Heart left ventricle (tissue), 13 donors: ENCODE data around the gene XXYLT1.

Source experiments
- POLR2A ChIP-seq, 2 donors: fragments of 450-650 bp; IDR thresholded peaks; one replicate each; pipeline ENCODE4 v1.6.1; 2017; ENCODE audit warnings: antibody characterized with exemption in 2 of 2, mild to moderate bottlenecking in 2 of 2, moderate library complexity in 2 of 2
- TF ChIP-seq, protein P1 (sequence below), 12 donors: fragments of 200-600 bp; sonication (generic) in 4 of 12; IDR thresholded peaks; one replicate each; pipeline versions ENCODE4 v1.5.0 to v1.8.0; 2018 to 2022; ENCODE audit warnings: antibody characterized with exemption in 12 of 12, mild to moderate bottlenecking in 5 of 12
- donor health status: ischemic (EF 13 %, LVEDD 7.1; RV severe dilation, severe dysfunction).
- donor health status: DM: no; HTN: yes; CAD: no.
- donor health status: DM: no; HTN: no; CAD: no.
- donor health status: ischemic (EF 25% LVEDD 6.9; RV normal size, moderate dysfunction).
- donor health status: ischemic (EF 25% LVEDD 5.7; RV mildly dilated, moderate dysfunction).
- donor health status: ischemic (EF 35%, LVEDD 5.7; RV mildly dilated, moderate dysfunction).
- donor health status: nonischemic (EF 11% LVEDD 7.7; RV severe dilation, severe dysfunction).
- donor health status: DM: yes; HTN: yes; CAD: no.
- donor health status: PGD.
- donor health status: ischemic (EF 29% LVEDD 5.4; RV normal size, mild dysfunction).
- donor health status: nonischemic (EF 23%, LVEDD 6.1; RV moderate dilation, normal function).

- TF ChIP-seq, protein P1, sequence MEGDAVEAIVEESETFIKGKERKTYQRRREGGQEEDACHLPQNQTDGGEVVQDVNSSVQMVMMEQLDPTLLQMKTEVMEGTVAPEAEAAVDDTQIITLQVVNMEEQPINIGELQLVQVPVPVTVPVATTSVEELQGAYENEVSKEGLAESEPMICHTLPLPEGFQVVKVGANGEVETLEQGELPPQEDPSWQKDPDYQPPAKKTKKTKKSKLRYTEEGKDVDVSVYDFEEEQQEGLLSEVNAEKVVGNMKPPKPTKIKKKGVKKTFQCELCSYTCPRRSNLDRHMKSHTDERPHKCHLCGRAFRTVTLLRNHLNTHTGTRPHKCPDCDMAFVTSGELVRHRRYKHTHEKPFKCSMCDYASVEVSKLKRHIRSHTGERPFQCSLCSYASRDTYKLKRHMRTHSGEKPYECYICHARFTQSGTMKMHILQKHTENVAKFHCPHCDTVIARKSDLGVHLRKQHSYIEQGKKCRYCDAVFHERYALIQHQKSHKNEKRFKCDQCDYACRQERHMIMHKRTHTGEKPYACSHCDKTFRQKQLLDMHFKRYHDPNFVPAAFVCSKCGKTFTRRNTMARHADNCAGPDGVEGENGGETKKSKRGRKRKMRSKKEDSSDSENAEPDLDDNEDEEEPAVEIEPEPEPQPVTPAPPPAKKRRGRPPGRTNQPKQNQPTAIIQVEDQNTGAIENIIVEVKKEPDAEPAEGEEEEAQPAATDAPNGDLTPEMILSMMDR (IDR thresholded peaks at IDR 0.05) = no peak
- no peak for TF ChIP-seq POLR2A (IDR thresholded peaks at IDR 0.05)
Measured at GRCh38 chr3:195086341-195086740, 184.6 kb downstream of the XXYLT1 start.
